Subcutaneous adipose tissue (tissue), 4 donors: Measurements from ENCODE around the gene HINT2. TPM values are rescaled to one million over a fixed set of nuclear protein-coding genes. Genes with fewer than 3 reads are reported as not detected.

Source experiments
- total RNA-seq, 4 donors: library from RNA; depleted of rRNA; stranded (reverse); fragments of >200 nt; gene quantifications; one replicate each; pipeline ENCODE4 v1.1.0, GENCODE V29; 2016
- TF ChIP-seq, protein P1 (sequence below): fragments of 450-650 bp; IDR thresholded peaks from one replicate; pipeline ENCODE4 v1.5.1; 2016; ENCODE audit warnings: low read depth, mild to moderate bottlenecking, control low read depth, antibody characterized with exemption, moderate library complexity

Gene HINT2
- total RNA-seq, 4 donors from 2014 or later = 27.7 to 98.1 (median 40.4) TPM

GRCh38 chr9:35793461-35793860 is 21.4 kb downstream of the HINT2 start:
- TF ChIP-seq, protein P1, sequence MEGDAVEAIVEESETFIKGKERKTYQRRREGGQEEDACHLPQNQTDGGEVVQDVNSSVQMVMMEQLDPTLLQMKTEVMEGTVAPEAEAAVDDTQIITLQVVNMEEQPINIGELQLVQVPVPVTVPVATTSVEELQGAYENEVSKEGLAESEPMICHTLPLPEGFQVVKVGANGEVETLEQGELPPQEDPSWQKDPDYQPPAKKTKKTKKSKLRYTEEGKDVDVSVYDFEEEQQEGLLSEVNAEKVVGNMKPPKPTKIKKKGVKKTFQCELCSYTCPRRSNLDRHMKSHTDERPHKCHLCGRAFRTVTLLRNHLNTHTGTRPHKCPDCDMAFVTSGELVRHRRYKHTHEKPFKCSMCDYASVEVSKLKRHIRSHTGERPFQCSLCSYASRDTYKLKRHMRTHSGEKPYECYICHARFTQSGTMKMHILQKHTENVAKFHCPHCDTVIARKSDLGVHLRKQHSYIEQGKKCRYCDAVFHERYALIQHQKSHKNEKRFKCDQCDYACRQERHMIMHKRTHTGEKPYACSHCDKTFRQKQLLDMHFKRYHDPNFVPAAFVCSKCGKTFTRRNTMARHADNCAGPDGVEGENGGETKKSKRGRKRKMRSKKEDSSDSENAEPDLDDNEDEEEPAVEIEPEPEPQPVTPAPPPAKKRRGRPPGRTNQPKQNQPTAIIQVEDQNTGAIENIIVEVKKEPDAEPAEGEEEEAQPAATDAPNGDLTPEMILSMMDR = no peak

DNA sequence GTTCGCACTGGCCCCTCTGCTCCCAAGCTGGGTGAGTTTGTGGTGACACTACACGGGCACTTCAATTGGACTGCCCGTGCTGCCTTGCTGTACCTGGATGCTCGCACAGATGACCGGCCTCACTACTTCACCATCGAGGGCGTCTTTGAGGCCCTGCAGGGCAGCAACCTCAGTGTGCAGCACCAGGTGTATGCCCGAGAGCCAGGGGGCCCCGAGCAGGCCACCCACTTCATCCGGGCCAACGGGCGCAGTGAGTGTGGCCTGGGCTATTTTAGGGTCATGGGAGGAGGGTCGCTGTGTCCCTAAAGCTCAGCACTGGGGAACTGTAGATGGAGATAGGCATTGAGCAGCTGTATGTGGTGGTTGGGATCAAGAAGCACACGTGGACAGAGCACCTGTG is 22.0 kb downstream of the HINT2 start:
- TF ChIP-seq, protein P1 = no peak

DNA sequence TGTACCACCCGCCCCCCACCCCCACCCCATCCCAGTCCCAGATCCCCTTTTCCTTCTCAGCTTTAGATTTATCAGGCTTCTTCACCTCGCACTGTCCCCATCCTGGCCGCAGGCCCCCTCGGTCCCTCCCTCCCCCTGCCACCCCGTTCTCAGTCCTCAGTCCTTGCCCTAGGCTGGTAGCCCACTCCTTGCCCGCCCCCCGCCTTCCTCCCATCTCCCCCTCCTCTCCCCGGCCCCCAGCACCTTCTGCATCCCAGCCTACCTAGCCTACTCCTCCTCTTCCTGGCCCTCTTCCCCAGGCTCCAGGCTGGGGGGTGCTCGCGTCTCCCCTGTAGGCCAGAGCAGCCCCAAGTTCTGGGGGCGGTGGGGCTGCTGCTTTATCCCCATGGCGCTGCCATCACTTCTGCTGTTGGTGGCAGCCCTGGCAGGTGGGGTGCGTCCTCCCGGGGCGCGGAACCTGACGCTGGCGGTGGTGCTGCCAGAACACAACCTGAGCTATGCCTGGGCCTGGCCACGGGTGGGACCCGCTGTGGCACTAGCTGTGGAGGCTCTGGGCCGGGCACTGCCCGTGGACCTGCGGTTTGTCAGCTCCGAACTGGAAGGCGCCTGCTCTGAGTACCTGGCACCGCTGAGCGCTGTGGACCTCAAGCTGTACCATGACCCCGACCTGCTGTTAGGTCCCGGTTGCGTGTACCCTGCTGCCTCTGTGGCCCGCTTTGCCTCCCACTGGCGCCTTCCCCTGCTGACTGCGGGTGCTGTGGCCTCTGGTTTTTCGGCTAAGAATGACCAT is 22.6 kb downstream of the HINT2 start:
- TF ChIP-seq, protein P1 = no peak

DNA sequence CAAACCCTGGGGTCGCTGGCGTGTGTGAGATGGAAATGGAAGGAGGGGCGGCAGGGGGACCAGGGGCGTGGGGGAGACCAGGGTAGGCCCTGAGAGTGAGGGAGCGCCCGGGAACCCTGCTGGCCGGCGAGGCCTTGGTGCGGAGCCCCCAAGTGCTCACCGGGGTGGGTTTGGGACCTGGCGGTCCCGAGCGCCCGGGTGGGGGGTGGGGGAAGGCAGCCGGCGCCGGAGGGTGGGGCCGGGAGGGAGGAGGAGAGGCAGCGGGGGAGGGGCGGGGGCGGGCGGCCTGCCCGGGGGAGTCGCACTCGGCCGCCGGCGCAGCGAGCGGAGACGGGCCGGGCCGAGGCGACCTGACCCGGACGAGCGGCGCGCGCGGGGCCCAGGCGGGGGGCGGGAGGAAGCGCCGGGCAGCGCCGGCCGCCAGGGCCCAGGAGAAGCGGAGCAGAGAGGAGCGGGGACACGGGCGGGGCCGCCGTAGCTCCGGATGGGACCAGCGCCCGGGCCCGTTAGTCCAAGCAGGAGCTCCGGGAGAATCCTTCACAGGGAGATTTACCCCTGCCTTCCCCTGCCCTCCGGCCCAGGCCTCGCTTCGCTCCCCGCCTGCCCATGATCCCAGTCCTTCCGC is 23.4 kb downstream of the HINT2 start, which contains the start of gene NPR2:
TSS of gene NPR2 (plus strand) at position 295 of the 625 bp plus-strand sequence. CDS start 818 bp downstream, outside the sequence.
- TF ChIP-seq, protein P1 = no peak

GRCh38 chr9:35790385-35791296 is 24.2 kb downstream of the HINT2 start:
- TF ChIP-seq, protein P1 = no peak

DNA sequence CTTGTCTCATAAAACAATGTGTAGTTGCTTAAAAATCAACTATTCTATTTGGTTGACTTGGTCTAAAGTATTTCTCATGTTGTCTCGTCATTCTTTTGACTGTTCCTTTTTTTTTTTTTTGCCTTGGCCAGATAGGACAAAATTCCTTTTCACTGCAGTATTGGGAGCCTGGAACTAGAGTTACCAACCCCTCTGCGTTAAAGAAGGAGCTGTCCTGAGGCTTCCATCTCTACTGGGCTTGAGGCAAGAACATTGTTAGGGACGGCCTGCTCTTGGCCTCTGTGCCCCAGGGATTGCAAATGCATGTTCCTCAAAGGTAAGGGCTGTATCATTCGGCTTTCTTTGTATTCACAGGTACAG is 24.8 kb downstream of the HINT2 start:
- TF ChIP-seq, protein P1 = no peak
